Liver (tissue), 9 donors: ENCODE data around the gene ZNF14. TPM values are rescaled to one million over a fixed set of nuclear protein-coding genes. Genes with fewer than 3 reads are reported as not detected.
"Not testable (repeated sequence)": the region's sequence is repeated elsewhere in the genome, so short reads cannot be mapped to it uniquely, and the experiment has no call there.

Experiments used
- DNase-seq: peaks from one replicate; pipeline ENCODE4 v3.0.0-alpha.2; 2017; ENCODE audit warnings: low spot score
- H3K27ac ChIP-seq, 2 donors: one replicate each; pipeline ENCODE4 v1.7.0; 2013; ENCODE audit warnings: inconsistent platforms in 2 of 2, low read length in 2 of 2, control low read depth in 1 of 2, low read depth in 1 of 2, mild to moderate bottlenecking in 1 of 2
- H3K27me3 ChIP-seq, 4 donors: one replicate each; pipeline versions ENCODE4 v1.6.1 to v1.7.0; 2013; ENCODE audit warnings: low read length in 3 of 4, inconsistent platforms in 1 of 4, mild to moderate bottlenecking in 1 of 4, moderate library complexity in 1 of 4; ENCODE audit not compliant: control insufficient read depth in 4 of 4, insufficient read depth in 4 of 4
- H3K36me3 ChIP-seq, 4 donors: one replicate each; pipeline versions ENCODE4 v1.6.1 to v1.7.0; 2013; ENCODE audit warnings: low read length in 3 of 4, mild to moderate bottlenecking in 3 of 4, low read depth in 1 of 4, moderate library complexity in 1 of 4; ENCODE audit not compliant: control insufficient read depth in 4 of 4, insufficient read depth in 3 of 4
- H3K4me1 ChIP-seq, 4 donors: one replicate each; pipeline versions ENCODE4 v1.6.1 to v1.7.0; 2013; ENCODE audit warnings: low read length in 3 of 4, mild to moderate bottlenecking in 3 of 4, moderate library complexity in 1 of 4; ENCODE audit not compliant: control insufficient read depth in 4 of 4, insufficient read depth in 4 of 4
- H3K4me3 ChIP-seq, 3 donors: one replicate each; pipeline versions ENCODE4 v1.6.1 to v1.7.0; 2013; ENCODE audit warnings: low read length in 3 of 3, control low read depth in 1 of 3, low read depth in 1 of 3, mild to moderate bottlenecking in 1 of 3
- H3K9ac ChIP-seq, 2 donors: one replicate each; pipeline ENCODE4 v1.7.0; 2013; ENCODE audit warnings: low read length in 2 of 2, mild to moderate bottlenecking in 2 of 2, moderate library complexity in 2 of 2, control low read depth in 1 of 2, low read depth in 1 of 2
- H3K9me3 ChIP-seq, 4 donors: one replicate each; pipeline versions ENCODE4 v1.6.1 to v1.7.0; 2013; ENCODE audit warnings: low read length in 3 of 4; ENCODE audit not compliant: control insufficient read depth in 4 of 4
- CTCF ChIP-seq: fragments of 150-350 bp; IDR thresholded peaks from 2 replicates; pipeline ENCODE4 v1.5.1; 2017; ENCODE audit warnings: improper control_type of control experiment, low read depth, low read length; ENCODE audit not compliant: missing input control
- FOXA1 ChIP-seq: IDR thresholded peaks from 2 replicates; pipeline ENCODE4 v1.6.1; 2016; ENCODE audit warnings: antibody characterized with exemption
- GABPA ChIP-seq, 2 donors: IDR thresholded peaks in 1 of 2; conservative IDR thresholded peaks in 1 of 2; 2 replicates each; pipeline ENCODE4 v1.6.1; 2016; ENCODE audit warnings: antibody characterized with exemption in 2 of 2, mild to moderate bottlenecking in 1 of 2, moderate library complexity in 1 of 2
- HNF4A ChIP-seq, 2 donors: conservative IDR thresholded peaks; 2 replicates each; pipeline ENCODE4 v1.6.1; 2016; ENCODE audit warnings: antibody characterized with exemption in 2 of 2, mild to moderate bottlenecking in 2 of 2
- HNF4G ChIP-seq: IDR thresholded peaks from 2 replicates; pipeline ENCODE4 v1.6.1; 2016; ENCODE audit warnings: antibody characterized with exemption
- JUND ChIP-seq, 2 donors: IDR thresholded peaks; 2 replicates each; pipeline ENCODE4 v1.6.1; 2016; ENCODE audit warnings: antibody characterized with exemption in 2 of 2
- NR2F2 ChIP-seq: IDR thresholded peaks from 2 replicates; pipeline ENCODE4 v1.6.1; 2016; ENCODE audit warnings: antibody characterized with exemption
- RAD21 ChIP-seq, 2 donors: IDR thresholded peaks; 2 replicates each; pipeline ENCODE4 v1.6.1; 2016; ENCODE audit warnings: antibody characterized with exemption in 2 of 2, mild to moderate bottlenecking in 2 of 2
- REST ChIP-seq: IDR thresholded peaks from 2 replicates; pipeline ENCODE4 v1.6.1; 2016; ENCODE audit warnings: antibody characterized with exemption, mild to moderate bottlenecking
- SP1 ChIP-seq: IDR thresholded peaks from 2 replicates; pipeline ENCODE4 v1.6.1; 2018; ENCODE audit warnings: antibody characterized with exemption, mild to moderate bottlenecking
- TAF1 ChIP-seq: conservative IDR thresholded peaks from 2 replicates; pipeline ENCODE4 v1.6.1; 2016; ENCODE audit warnings: antibody characterized with exemption, mild to moderate bottlenecking
- YY1 ChIP-seq: IDR thresholded peaks from 2 replicates; pipeline ENCODE4 v1.6.1; 2016; ENCODE audit warnings: antibody characterized with exemption, mild to moderate bottlenecking
- ZBTB33 ChIP-seq: IDR thresholded peaks from 2 replicates; pipeline ENCODE4 v1.6.1; 2016; ENCODE audit warnings: antibody characterized with exemption
- WGBS: extraction: QIAGEN DNeasy Blood & Tissue Kit; methylation state at CpG from one replicate; pipeline ENCODE4 v1.1.7; 2013; 5-methylcytosine and 5-hydroxymethylcytosine counted together
- polyA plus RNA-seq, 2 donors: library from polyadenylated mRNA; stranded (reverse) in 1 of 2; unstranded in 1 of 2; fragments of 200-250 nt in 1 of 2; fragments of >200 nt in 1 of 2; fragmentation: Nextera tagmentation in 1 of 2; extraction: Ambion mirVana in 1 of 2; gene quantifications; one replicate each; pipeline versions ENCODE4 v1.2.1 to v1.2.3, GENCODE V29; 2013 to 2015
- total RNA-seq, 2 donors: library from RNA; depleted of rRNA; stranded (reverse); fragments of >200 nt; gene quantifications; one replicate each; pipeline ENCODE4 v1.2.3, GENCODE V29; 2014
- donor health status: healthy.
- donor health status: healthy.
- donor health status: healthy.
- donor health status: healthy.
- donor health status: healthy.

Gene ZNF14
- total and polyA plus RNA-seq, 4 donors = 0.28 to 2.6 (median 0.90) TPM

GRCh38 chr19:19745496-19746285, 12.8 kb upstream of the ZNF14 start:
- Histone ChIP-seq H3K9me3 (peaks cover 0 to 23% (median 6%) of the 10 kb centered on the region in 4 donors), H3K4me1 (no peaks in the 10 kb centered on the region), H3K27me3 (no peaks in the 10 kb centered on the region), H3K27ac (no peak overlapping the region), H3K9ac (no peak overlapping the region), H3K36me3 (no peaks in the 10 kb centered on the region), H3K4me3 (no peak overlapping the region)
- no peak for TF ChIP-seq JUND (IDR thresholded peaks at IDR 0.05)
- no peak for TF ChIP-seq FOXA1
- no peak for TF ChIP-seq YY1
- no peak for TF ChIP-seq GABPA (IDR thresholded peaks at IDR 0.05 in 1 of 2, conservative IDR thresholded peaks at IDR 0.05 in 1 of 2)
- no peak for TF ChIP-seq ZBTB33
- TF ChIP-seq TAF1 = no peak
- TF ChIP-seq REST = no peak
- TF ChIP-seq SP1 = no peak
- TF ChIP-seq RAD21 (IDR thresholded peaks at IDR 0.05) = no peak
- no peak for TF ChIP-seq HNF4A (conservative IDR thresholded peaks at IDR 0.05)
- WGBS = 86% methylated on average over 17 of the region's 17 CpGs
- DNase-seq = no peak

GRCh38 chr19:19744641-19745040, 11.7 kb upstream of the ZNF14 start:
- 91% methylated on average over 17 of the region's 17 CpGs for WGBS
- Histone ChIP-seq H3K27me3 (no peaks in the 10 kb centered on the region), H3K9ac (no peak overlapping the region), H3K4me3 (no peak overlapping the region), H3K4me1 (no peaks in the 10 kb centered on the region), H3K27ac (no peak overlapping the region), H3K36me3 (no peaks in the 10 kb centered on the region), H3K9me3 (peaks cover 0 to 25% (median 7%) of the 10 kb centered on the region in 4 donors)
- no peak for DNase-seq
- TF ChIP-seq NR2F2 = no peak
- no peak for TF ChIP-seq JUND (IDR thresholded peaks at IDR 0.05)
- no peak for TF ChIP-seq HNF4A (conservative IDR thresholded peaks at IDR 0.05)
- TF ChIP-seq HNF4G = no peak
- TF ChIP-seq FOXA1 = no peak
- TF ChIP-seq YY1 = no peak
- TF ChIP-seq CTCF = no peak
- TF ChIP-seq TAF1 = no peak
- TF ChIP-seq RAD21 (IDR thresholded peaks at IDR 0.05) = no peak

GRCh38 chr19:19743921-19744320, 11.0 kb upstream of the ZNF14 start:
- not testable (repeated sequence) for H3K27ac ChIP-seq, H3K27me3 ChIP-seq, H3K9ac ChIP-seq, H3K4me1 ChIP-seq, H3K4me3 ChIP-seq, DNase-seq, H3K36me3 ChIP-seq
- peaks cover 0 to 31% (median 9%) of the 10 kb centered on the region in 4 donors for H3K9me3 ChIP-seq
- 78% methylated on average over 6 of the region's 6 CpGs for WGBS
